T-helper 1 cell (primary cell): Measurements from ENCODE around the gene RHBDF1.

Experiments
- DNase-seq, 5 donors: peaks; one replicate each; pipeline ENCODE4 v3.0.0-alpha.2; 2012 to 2020
- total RNA-seq, 4 donors: gene quantifications; one replicate each; lab custom pipeline; 2026; lab: John Stamatoyannopoulos, UW

Gene RHBDF1
- 0 to 0.46 (median 0.27) reads per million in 4 donors for total RNA-seq

DNA sequence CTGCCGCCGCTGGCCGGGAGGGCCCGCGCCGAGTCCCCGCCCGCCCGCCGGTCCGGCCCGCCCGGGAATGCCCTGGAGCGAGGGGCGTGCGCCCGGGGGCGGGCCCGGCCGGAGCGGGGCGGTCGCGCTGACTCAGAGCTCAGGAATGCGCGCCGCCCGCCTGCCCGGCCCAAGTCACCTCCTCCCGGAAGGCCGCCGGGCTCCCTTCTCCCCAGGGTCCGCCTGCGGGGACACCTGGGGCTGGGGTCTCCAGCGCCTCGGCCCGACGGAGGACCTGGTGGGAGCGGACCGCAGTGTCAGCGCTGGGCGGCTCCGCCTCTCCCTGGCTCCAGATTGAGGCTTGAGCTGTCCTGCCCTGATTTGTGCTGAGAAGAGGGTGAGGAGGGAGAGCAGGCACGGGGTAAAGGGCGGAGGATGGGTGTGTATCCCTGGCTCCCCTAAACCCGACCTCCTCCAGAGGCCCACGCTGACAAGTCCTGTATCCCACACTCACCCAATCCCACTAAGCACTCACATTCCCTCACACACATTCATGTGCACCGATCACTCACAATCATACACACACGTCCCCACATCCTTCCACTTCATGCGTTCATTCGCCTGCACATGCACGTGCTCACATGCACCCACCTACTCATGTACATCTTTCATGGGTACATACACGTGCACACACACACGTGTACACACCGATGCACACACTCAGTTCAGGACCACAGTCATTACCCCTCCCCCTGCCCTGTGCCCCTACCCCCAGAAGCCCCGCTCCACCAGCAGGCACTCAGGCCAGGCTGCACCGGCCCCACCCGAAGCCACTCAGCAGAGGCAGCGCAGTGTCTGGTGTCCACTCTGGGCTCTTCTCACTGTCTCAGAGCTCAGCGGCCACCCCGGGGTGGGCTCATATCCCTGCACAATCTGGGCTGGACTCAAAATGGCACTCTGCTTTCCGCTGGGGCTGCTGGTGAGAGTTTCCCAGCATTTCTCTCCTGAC is at the start of gene RHBDF1:
TSS of gene RHBDF1 (minus strand) at position 71 of the 988 bp plus-strand sequence. CDS start 7,616 bp downstream, outside the sequence.
- no peak for DNase-seq

GRCh38 chr16:120756-121155 is 48.3 kb upstream of the RHBDF1 start:
- no peak for DNase-seq

DNA sequence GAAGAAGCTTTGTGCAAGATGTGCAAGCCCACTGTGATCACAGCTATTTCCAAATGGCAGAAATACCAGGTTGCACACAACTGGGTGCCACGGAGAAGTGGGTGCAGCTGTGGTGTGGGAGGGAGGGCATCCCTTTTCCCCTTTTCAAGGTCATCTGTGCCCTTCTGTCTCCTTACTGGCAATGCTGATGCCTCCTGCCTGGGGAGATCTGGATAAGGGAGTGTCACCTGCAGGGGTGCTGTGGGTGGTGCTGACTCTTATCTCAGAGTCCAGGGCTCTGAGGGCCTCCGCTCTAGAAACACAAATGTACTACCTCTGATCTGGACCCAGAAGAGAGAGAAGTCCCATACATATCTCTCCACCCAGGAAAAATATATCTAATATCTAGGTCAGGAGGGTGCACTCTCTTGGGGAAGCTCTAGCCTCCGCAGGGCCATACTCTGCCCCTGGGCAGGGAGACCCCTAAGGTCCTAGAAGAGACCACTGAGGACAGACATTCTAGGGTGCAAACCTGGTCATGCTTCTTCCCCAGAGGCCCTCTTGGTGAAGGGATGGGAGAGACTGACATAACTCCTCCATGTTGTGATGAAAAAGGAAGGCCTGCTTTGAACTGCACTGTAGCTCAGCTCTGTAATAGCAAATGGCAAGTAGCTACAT is 47.5 kb upstream of the RHBDF1 start:
- DNase-seq, result no peak

DNA sequence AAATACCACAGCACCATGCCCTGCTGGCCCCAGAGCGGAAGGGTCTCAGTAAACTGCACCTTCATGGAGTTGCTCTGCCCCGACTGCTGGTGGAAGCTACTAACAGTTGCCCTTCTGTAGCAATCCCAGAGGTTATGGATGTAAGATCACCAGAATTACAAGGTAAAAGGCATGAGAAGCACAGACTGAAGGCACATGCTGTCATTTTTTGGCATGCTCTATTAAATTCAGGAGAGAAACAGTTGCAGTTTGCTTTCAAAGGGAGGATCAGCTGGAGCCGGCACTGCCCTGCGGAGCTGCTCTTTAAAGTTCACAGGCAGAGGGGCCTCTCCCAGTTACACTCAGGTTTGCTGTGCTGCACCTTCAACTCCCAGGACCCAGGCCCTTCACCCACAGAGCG is 46.9 kb upstream of the RHBDF1 start:
- no peak for DNase-seq

DNA sequence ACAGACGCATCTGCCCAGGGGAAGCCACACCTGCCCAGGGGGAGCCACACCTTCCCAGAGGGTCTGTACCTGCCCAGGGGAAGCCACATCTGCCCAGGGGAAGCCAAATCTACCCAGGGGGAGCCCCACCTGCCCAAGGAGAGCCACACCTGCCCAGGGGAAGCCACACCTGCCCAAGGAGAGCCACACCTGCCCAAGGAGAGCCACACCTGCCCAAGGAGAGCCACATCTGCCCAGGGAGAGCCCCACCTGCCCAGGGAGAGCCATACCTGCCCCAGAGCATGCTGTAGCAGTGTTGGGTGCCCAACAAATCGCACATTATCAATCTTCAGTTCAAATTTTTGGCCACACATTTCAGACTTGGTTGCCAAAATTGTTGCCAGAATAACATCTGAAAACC is 46.4 kb upstream of the RHBDF1 start:
- no peak for DNase-seq

DNA sequence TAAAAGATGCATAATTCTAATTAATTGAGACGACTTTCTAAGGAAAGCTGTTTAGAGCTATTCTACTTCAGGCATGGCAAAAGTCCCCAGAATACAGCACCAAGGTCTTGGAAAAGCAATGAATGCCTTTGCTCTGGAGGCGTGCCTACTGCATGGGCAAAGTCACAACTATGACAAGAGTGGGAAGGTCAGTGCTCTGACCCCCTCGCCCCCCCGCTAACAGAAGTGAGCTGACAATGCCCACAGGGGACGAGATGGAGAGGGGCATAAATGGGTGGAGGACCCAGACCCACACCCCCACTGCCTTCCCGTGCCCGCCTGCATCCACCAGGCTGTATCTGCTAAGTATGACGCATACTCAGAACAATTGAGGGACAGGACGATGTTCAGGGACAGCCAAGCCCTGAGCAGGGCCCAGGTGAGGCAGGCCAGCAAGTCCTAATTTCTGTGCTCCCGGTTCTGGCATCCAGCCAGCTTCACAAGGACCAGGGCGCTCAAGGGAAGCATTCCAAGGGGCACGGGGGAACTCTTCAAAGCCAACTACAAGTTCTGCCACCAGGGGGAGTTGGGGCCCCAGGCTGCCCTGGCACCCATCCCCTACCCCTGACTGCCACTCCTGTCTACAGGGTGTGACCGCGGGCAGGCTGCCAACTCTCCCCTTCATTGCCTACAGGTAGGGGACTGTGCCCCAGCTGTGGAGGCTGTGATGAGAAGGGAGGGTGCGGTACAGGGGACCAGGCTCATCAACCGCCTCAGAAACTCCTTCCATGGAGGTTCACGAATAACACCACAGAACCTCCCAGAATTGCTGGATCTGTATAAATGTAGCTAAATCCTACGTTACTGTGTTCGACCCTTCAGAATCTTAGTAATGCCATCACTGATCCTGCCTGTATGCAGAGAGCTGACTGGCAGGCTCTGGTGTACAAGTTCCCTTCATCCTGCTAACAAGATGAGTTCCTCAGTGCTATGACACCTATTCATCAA is 45.2 kb upstream of the RHBDF1 start:
- peak; percentile 25 to 63 (median 46) for DNase-seq

DNA sequence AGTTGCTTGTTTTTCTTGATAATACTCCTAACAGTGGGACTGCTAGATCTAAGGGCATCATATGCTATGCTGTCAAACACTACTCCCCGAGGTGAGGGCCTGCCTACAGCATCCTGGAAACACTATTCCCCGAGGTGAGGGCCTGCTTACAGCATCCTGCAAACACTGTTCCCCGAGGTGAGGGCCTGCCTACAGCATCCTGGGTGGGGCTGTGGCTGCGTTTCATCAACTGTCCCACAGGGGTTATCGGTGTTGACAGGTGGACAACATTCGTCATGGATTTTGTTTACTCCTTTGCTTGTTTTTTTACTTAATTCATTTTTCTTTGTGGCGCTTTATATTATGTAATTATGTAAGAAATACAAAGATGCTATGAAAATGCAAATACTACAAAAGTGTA is 43.6 kb upstream of the RHBDF1 start:
- DNase-seq, result no peak

DNA sequence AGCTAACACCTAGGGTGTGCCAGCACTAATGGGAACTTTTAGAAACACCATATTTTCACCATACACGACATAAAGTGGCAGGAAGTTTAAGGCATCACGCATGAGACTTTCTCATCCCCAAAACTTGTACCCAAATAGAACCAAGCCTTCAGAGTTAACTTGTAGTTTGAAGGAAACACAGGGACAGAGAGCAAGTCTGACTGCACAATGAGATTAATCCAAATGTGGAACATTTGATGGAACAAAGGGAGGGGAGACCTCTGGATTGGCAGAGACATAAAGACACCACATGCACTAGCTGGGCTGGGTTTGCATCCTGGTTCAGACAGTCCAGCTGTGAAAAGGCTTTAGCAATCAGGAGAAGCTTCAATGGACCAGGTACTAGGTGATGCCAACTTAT is 41.9 kb upstream of the RHBDF1 start:
- no peak for DNase-seq

GRCh38 chr16:112153-112840 is 39.9 kb upstream of the RHBDF1 start:
- DNase-seq, result no peak

- peak in 4 of 5 donors; percentile 31 to 69 (median 43) for DNase-seq
Measured at GRCh38 chr16:106623-107324, 34.3 kb upstream of the RHBDF1 start.

DNA sequence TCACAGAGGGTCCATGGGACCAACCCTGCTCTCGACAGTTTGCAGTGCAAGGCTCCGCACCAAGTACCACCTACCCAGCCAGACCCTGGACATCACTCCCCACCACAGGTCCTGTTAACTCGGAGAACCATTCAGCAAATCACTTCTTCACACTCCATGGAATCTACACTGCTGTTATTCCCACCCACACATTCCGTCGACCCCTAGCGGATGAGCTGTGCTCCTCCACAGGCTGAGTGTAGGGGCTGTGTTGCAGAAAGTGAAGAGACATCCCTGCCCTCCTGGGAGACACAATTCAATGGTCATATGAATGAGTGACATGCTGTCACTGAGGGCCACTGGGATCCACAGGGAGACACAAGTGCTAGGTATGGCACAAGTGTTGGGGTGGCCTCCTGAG is 33.1 kb upstream of the RHBDF1 start:
- no peak for DNase-seq

DNA sequence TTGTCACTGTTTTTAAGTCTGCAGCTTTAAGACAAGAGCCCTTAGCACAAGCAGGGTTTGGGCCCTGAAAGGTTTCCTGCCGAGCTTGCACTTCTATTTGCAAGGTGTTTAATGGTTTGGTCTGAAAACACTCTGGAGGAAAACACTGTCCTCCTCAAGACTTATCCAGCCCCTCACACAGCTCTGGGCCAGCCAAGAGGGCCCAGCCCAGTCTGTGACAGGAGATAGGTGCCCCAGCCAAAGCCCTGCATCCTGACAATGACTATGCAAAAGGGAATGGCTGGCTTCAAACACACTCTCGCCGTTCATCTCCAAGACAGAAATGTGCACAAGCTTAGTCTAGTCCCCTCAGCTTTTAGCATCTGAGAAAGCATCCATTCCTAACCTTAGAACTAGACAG is 32.5 kb upstream of the RHBDF1 start:
- no peak for DNase-seq

DNA sequence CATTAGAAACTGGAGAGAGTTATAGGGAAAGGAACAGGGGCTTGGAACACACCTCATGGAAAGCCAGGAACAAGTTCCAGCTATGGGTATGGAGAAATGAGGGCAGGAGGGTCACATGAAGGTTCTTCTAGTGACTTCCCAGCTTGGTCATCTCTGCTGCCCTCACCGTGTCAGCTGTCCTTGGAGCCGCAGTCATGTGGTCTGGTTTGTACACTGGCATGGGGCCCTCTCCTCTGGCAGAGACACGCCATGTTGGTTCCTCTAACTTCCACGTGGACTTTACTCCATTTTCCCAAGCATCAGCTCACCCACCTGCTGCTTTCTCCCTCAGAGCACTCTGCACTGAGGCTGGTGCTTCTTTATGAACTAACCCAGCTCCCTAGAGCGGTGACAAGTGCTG is 31.9 kb upstream of the RHBDF1 start:
- DNase-seq, result no peak

DNA sequence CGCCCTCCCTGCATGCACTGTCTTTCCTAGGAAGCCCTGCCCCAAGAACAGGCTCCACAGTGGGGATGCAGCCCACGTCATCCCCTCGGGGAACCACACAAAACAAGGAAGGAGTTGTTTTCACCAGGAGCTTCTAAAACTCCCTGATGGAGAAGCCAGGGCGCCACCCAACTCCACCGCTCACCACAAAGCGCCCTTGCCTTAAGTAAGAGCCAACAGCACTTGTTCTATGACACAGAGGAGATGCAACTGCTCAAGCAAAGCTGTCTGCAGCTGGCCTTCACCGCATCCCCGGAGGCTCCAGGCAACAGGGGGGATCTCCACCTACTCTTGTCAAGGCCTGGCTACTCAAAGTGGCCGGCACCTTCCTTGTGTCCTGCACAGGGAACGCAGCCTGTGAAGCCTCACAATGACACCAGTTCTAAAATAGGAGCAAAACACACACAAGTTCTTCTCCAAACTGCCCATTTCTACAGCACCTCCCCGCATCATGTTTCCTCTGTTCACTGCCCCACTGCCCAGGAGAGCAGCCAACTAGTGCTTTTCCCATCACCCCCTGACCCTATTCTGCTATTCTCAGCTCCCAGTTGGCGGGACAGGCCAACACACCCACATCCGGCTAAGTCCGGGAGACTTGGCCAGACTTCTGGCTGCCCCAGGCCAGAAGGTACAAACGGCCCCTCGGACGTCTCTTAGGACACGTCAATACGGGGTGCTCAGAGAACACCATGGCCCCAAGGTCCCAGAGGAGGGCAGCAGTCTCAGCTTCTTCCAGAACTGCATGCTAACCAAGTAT is 29.8 kb upstream of the RHBDF1 start:
- DNase-seq, result no peak

- no peak for DNase-seq
Measured at GRCh38 chr16:101586-101985, 29.2 kb upstream of the RHBDF1 start.

GRCh38 chr16:100989-101388 is 28.6 kb upstream of the RHBDF1 start:
- no peak for DNase-seq

DNA sequence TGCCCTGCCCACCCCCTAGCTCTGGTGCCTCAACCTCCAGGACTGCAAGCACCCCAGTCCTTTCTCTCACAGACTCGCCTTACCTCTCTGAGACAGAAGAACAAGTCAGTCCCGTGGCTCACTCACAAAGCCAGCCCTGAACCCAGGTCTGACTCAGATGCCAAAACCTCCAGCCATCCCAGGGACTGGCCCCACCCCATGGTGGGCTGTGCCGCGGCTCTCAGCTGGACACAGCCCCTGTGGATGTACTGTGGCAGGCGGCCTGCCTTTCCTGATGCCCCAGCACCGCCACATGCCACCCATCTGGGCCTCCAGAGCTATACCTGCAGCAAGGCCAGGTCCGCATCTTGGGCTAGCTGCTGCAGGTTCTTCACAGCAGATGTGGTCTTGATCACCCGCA is 25.4 kb upstream of the RHBDF1 start:
- no peak for DNase-seq

GRCh38 chr16:96935-97381 is 24.5 kb upstream of the RHBDF1 start:
- peak; percentile 75 to 89 (median 85) for DNase-seq

DNA sequence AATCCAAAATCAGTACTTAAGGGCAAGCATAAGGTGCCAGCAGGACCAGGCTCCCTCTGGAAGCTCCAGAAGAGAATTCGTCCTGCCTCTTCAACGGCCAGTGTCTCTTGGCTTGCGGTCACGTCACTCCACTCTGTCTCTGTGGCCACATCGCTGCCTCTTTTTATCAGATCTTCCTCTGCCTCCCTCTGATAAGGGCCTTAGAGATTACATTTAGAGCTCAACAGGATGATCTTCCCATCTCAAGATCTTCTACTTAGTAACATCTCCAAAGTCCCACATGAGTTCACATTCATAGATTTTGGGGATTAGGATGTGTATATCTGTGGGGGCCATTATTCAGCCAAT is 22.5 kb upstream of the RHBDF1 start:
- no peak for DNase-seq
